ENCODE results near the gene TMEM181.
"Not testable (repeated sequence)": the region's sequence is repeated elsewhere in the genome, so short reads cannot be mapped to it uniquely, and the experiment has no call there.

Gene TMEM181

DNA sequence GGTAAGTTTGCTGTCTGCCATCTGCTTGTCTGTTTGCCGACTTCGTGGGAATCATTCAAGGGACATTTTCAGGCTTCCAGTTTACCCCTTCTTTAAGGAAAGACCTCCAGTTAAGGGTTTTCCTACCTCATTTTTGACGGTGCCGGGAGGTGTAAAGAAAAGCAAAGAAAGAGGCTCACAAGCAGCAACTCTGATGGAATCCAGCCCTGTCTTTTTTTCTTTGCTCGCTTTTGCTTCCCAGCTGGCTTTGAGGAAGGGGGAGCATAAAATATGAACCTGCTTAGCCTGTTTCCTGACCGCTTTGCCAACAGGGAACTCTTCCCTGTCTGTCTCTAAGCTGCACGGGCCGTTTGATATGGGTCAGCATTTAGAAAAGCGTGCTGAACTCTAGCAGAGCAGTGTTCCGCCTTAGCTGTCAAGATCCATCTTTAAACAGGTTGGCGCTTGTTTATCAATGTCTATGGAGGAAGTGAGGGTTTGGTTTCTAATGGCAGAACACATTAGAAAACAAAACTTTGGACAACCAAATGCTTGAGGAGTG is 103.8 kb downstream of the TMEM181 start:
- no peak for DNase-seq

- DNase-seq: no peak
These were observed 105.4 kb downstream of the TMEM181 start for GRCh38 chr6:158665332-158665731.

GRCh38 chr6:158666628-158667359 is 106.9 kb downstream of the TMEM181 start:
- no peak for DNase-seq

DNA sequence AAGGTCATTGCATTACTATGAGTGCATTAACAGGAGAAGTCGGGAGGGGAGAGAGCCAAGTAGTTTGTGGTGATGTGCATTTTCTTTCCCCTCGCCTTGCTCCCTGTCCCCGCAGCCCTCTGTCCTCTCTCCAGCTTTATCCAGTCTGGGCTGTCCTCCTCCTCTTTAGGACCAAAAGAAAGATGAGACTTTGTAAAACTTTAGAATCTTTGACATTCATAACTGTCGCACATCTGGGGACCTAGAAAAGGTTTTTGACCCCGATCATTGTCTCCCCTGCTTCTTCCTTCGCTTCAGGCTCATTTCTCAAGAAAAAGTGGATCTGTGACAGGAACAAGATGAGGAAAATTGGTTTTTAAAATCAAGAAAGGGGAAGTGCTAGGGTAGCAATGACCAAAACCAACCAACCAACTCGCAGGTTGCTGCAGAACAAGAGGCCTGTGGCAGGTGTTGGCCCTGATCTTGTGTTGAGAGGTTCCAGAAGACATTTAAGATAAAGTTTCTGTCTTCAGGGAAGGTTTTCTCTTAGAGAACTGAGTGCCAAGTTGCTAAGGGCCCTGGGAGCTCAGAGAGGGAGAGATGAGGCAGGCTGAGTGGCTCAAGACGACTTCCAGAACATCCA is 107.6 kb downstream of the TMEM181 start:
- DNase-seq: no peak

GRCh38 chr6:158668707-158669103 is 108.8 kb downstream of the TMEM181 start:
- DNase-seq: no peak

GRCh38 chr6:158669145-158670035 is 109.5 kb downstream of the TMEM181 start:
- DNase-seq: no peak

- not testable (repeated sequence) for DNase-seq
These were observed 112.2 kb downstream of the TMEM181 start for GRCh38 chr6:158672119-158672518.

GRCh38 chr6:158672726-158673125 is 112.8 kb downstream of the TMEM181 start:
- DNase-seq: no peak

- DNase-seq: no peak
These were observed 114.6 kb downstream of the TMEM181 start for GRCh38 chr6:158674342-158675131.

DNA sequence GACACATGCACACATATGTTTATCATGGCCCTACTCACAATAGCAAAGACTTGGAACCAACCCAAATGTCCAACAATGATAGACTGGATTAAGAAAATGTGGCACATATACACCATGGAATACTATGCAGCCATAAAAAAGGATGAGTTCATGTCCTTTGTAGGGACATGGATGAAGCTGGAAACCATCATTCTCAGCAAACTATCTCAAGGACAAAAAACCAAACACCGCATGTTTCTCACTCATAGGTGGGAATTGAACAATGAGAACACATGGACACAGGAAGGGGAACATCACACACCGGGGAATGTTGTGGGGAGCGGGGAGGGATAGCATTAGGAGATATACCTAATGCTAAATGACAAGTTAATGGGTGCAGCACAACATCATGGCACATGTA is 117.2 kb downstream of the TMEM181 start:
- DNase-seq: not testable (repeated sequence)

GRCh38 chr6:158677906-158678578 is 118.2 kb downstream of the TMEM181 start:
- DNase-seq: no peak

DNA sequence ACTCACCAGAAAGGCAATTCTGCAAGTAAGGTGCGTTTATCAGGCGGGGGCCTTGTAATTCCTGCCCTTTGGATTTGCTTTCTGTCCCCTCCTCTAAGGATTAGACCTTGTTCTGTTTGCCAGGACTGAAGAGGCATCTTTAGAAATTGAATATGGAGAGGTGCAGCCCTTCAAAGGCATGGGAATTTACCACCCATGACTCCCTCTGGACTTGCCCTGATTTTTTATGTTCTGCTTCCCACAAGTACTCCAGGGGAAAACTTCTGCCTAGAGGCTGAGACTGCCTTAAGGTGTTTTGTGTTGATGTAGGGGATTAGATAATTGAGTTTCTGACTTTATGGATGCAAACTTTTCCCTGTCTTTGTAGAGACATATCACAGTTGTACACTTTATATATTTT is 120.1 kb downstream of the TMEM181 start:
- DNase-seq: no peak

- DNase-seq: no peak
These were observed 120.6 kb downstream of the TMEM181 start for GRCh38 chr6:158680481-158680880.

- DNase-seq: no peak
These were observed 124.4 kb downstream of the TMEM181 start for GRCh38 chr6:158684311-158684710.

GRCh38 chr6:158684745-158685324 is 124.9 kb downstream of the TMEM181 start:
- no peak for DNase-seq

All from NCI-H2171 (cell line).